Measurements from ENCODE around the gene CHST6.
"Not testable (repeated sequence)": the region's sequence is repeated elsewhere in the genome, so short reads cannot be mapped to it uniquely, and the experiment has no call there.

CHST6 gene

GRCh38 chr16:75495076-75495674, at the start of gene CHST6:
TSS of gene CHST6 (minus strand) at chr16:75495441. CDS start at chr16:75479828, 15,613 bp downstream.
- H3K9me3 ChIP-seq (ENCODE audit: control insufficient read depth, low read length) = no peaks in the 10 kb centered on the region
- H3K36me3 ChIP-seq (ENCODE audit: control insufficient read depth, insufficient read depth, low read length, severe bottlenecking) = no peaks in the 10 kb centered on the region
- peaks cover 4% of the 10 kb centered on the region for H3K4me1 ChIP-seq (ENCODE audit: control insufficient read depth, insufficient read depth, low read length)
- no peak within 1 kb of the TSS for H3K9ac ChIP-seq (ENCODE audit: low read length)
- H3K27me3 ChIP-seq (replicated peaks; ENCODE audit: control insufficient read depth, insufficient read depth, low read length) = peaks cover 23% of the 10 kb centered on the region
- peak; percentile 26 for DNase-seq (ENCODE audit: low read depth)
- H3K4me3 ChIP-seq (ENCODE audit: low read length) = peak within 1 kb of the TSS; percentile 68

GRCh38 chr16:75542462-75542861, 47.2 kb upstream of the CHST6 start:
- DNase-seq (ENCODE audit: low read depth); H3K27me3 ChIP-seq (replicated peaks; ENCODE audit: control insufficient read depth, insufficient read depth, low read length); H3K4me3 ChIP-seq (ENCODE audit: low read length); H3K4me1 ChIP-seq (ENCODE audit: control insufficient read depth, insufficient read depth, low read length); H3K9ac ChIP-seq (ENCODE audit: low read length); H3K36me3 ChIP-seq (ENCODE audit: control insufficient read depth, insufficient read depth, low read length, severe bottlenecking); H3K9me3 ChIP-seq (ENCODE audit: control insufficient read depth, low read length): not testable (repeated sequence)

GRCh38 chr16:75541236-75541635, 46.0 kb upstream of the CHST6 start:
- H3K27me3 ChIP-seq (replicated peaks; ENCODE audit: control insufficient read depth, insufficient read depth, low read length) = no peaks in the 10 kb centered on the region
- no peaks in the 10 kb centered on the region for H3K9me3 ChIP-seq (ENCODE audit: control insufficient read depth, low read length)
- H3K4me3 ChIP-seq (ENCODE audit: low read length) = no peak overlapping the region
- no peak overlapping the region for H3K9ac ChIP-seq (ENCODE audit: low read length)
- DNase-seq (ENCODE audit: low read depth) = no peak
- H3K4me1 ChIP-seq (ENCODE audit: control insufficient read depth, insufficient read depth, low read length) = no peaks in the 10 kb centered on the region
- H3K36me3 ChIP-seq (ENCODE audit: control insufficient read depth, insufficient read depth, low read length, severe bottlenecking) = no peaks in the 10 kb centered on the region

- H3K27me3 ChIP-seq (replicated peaks; ENCODE audit: control insufficient read depth, insufficient read depth, low read length); H3K9ac ChIP-seq (ENCODE audit: low read length); H3K9me3 ChIP-seq (ENCODE audit: control insufficient read depth, low read length); DNase-seq (ENCODE audit: low read depth); H3K36me3 ChIP-seq (ENCODE audit: control insufficient read depth, insufficient read depth, low read length, severe bottlenecking); H3K4me1 ChIP-seq (ENCODE audit: control insufficient read depth, insufficient read depth, low read length); H3K4me3 ChIP-seq (ENCODE audit: low read length): not testable (repeated sequence)
Measured at GRCh38 chr16:75538882-75539565, 43.8 kb upstream of the CHST6 start.

GRCh38 chr16:75537776-75538175, 42.5 kb upstream of the CHST6 start:
- Histone ChIP-seq H3K9ac (ENCODE audit: low read length) (no peak overlapping the region), H3K36me3 (ENCODE audit: control insufficient read depth, insufficient read depth, low read length, severe bottlenecking) (no peaks in the 10 kb centered on the region), H3K9me3 (ENCODE audit: control insufficient read depth, low read length) (no peaks in the 10 kb centered on the region), H3K4me1 (ENCODE audit: control insufficient read depth, insufficient read depth, low read length) (no peaks in the 10 kb centered on the region), H3K27me3 (replicated peaks; ENCODE audit: control insufficient read depth, insufficient read depth, low read length) (no peaks in the 10 kb centered on the region), H3K4me3 (ENCODE audit: low read length) (no peak overlapping the region)
- DNase-seq (ENCODE audit: low read depth) = no peak

- Histone ChIP-seq H3K9ac (ENCODE audit: low read length) (no peak within 1 kb of the TSS), H3K9me3 (ENCODE audit: control insufficient read depth, low read length) (no peaks in the 10 kb centered on the region), H3K4me1 (ENCODE audit: control insufficient read depth, insufficient read depth, low read length) (no peaks in the 10 kb centered on the region), H3K27me3 (replicated peaks; ENCODE audit: control insufficient read depth, insufficient read depth, low read length) (peaks cover 11% of the 10 kb centered on the region), H3K36me3 (ENCODE audit: control insufficient read depth, insufficient read depth, low read length, severe bottlenecking) (no peaks in the 10 kb centered on the region), H3K4me3 (ENCODE audit: low read length) (no peak within 1 kb of the TSS)
- DNase-seq (ENCODE audit: low read depth) = no peak
Measured at GRCh38 chr16:75535901-75536300, 40.7 kb upstream of the CHST6 start, which contains the start of gene CHST5. TSS of gene CHST5 (minus strand) at chr16:75536108. CDS start at chr16:75530384, 5,724 bp downstream.

GRCh38 chr16:75535211-75535843, 40.1 kb upstream of the CHST6 start:
- Histone ChIP-seq H3K9me3 (ENCODE audit: control insufficient read depth, low read length) (no peaks in the 10 kb centered on the region), H3K36me3 (ENCODE audit: control insufficient read depth, insufficient read depth, low read length, severe bottlenecking) (no peaks in the 10 kb centered on the region), H3K4me3 (ENCODE audit: low read length) (no peak overlapping the region), H3K27me3 (replicated peaks; ENCODE audit: control insufficient read depth, insufficient read depth, low read length) (peaks cover 11% of the 10 kb centered on the region), H3K9ac (ENCODE audit: low read length) (no peak overlapping the region), H3K4me1 (ENCODE audit: control insufficient read depth, insufficient read depth, low read length) (no peaks in the 10 kb centered on the region)
- DNase-seq (ENCODE audit: low read depth) = no peak

GRCh38 chr16:75534560-75535205, 39.4 kb upstream of the CHST6 start:
- no peaks in the 10 kb centered on the region for H3K9me3 ChIP-seq (ENCODE audit: control insufficient read depth, low read length)
- no peak for DNase-seq (ENCODE audit: low read depth)
- no peaks in the 10 kb centered on the region for H3K4me1 ChIP-seq (ENCODE audit: control insufficient read depth, insufficient read depth, low read length)
- H3K36me3 ChIP-seq (ENCODE audit: control insufficient read depth, insufficient read depth, low read length, severe bottlenecking) = no peaks in the 10 kb centered on the region
- peaks cover 11% of the 10 kb centered on the region for H3K27me3 ChIP-seq (replicated peaks; ENCODE audit: control insufficient read depth, insufficient read depth, low read length)
- H3K4me3 ChIP-seq (ENCODE audit: low read length) = no peak overlapping the region
- no peak overlapping the region for H3K9ac ChIP-seq (ENCODE audit: low read length)

GRCh38 chr16:75532791-75533190, 37.5 kb upstream of the CHST6 start:
- Histone ChIP-seq H3K9ac (ENCODE audit: low read length) (no peak overlapping the region), H3K9me3 (ENCODE audit: control insufficient read depth, low read length) (no peaks in the 10 kb centered on the region), H3K4me1 (ENCODE audit: control insufficient read depth, insufficient read depth, low read length) (no peaks in the 10 kb centered on the region), H3K4me3 (ENCODE audit: low read length) (no peak overlapping the region), H3K36me3 (ENCODE audit: control insufficient read depth, insufficient read depth, low read length, severe bottlenecking) (no peaks in the 10 kb centered on the region), H3K27me3 (replicated peaks; ENCODE audit: control insufficient read depth, insufficient read depth, low read length) (peaks cover 11% of the 10 kb centered on the region)
- DNase-seq (ENCODE audit: low read depth) = no peak

- H3K9ac ChIP-seq (ENCODE audit: low read length) = no peak overlapping the region
- no peaks in the 10 kb centered on the region for H3K9me3 ChIP-seq (ENCODE audit: control insufficient read depth, low read length)
- peaks cover 11% of the 10 kb centered on the region for H3K27me3 ChIP-seq (replicated peaks; ENCODE audit: control insufficient read depth, insufficient read depth, low read length)
- no peaks in the 10 kb centered on the region for H3K4me1 ChIP-seq (ENCODE audit: control insufficient read depth, insufficient read depth, low read length)
- no peak for DNase-seq (ENCODE audit: low read depth)
- H3K4me3 ChIP-seq (ENCODE audit: low read length) = no peak overlapping the region
- H3K36me3 ChIP-seq (ENCODE audit: control insufficient read depth, insufficient read depth, low read length, severe bottlenecking) = no peaks in the 10 kb centered on the region
Measured at GRCh38 chr16:75532142-75532765, 37.0 kb upstream of the CHST6 start.

- Histone ChIP-seq H3K4me1 (ENCODE audit: control insufficient read depth, insufficient read depth, low read length) (no peaks in the 10 kb centered on the region), H3K36me3 (ENCODE audit: control insufficient read depth, insufficient read depth, low read length, severe bottlenecking) (no peaks in the 10 kb centered on the region), H3K27me3 (replicated peaks; ENCODE audit: control insufficient read depth, insufficient read depth, low read length) (peaks cover 11% of the 10 kb centered on the region), H3K4me3 (ENCODE audit: low read length) (no peak overlapping the region), H3K9me3 (ENCODE audit: control insufficient read depth, low read length) (no peaks in the 10 kb centered on the region), H3K9ac (ENCODE audit: low read length) (no peak overlapping the region)
- no peak for DNase-seq (ENCODE audit: low read depth)
Measured at GRCh38 chr16:75529959-75530358, 34.7 kb upstream of the CHST6 start.

Measured in adipocyte (in vitro differentiated cells).